Sciatic nerve (tissue), 2 donors: ENCODE measurements around the gene PER2. TPM values are rescaled to one million over a fixed set of nuclear protein-coding genes. Genes with fewer than 3 reads are reported as not detected.
"Not testable (repeated sequence)": the region's sequence is repeated elsewhere in the genome, so short reads cannot be mapped to it uniquely, and the experiment has no call there.

Source experiments
- ATAC-seq: fragments of 200-7000 bp; cut with Tn5 transposase; one replicate; pipeline ENCODE4 v1.9.1; 2020; ENCODE audit warnings: mild to moderate bottlenecking, moderate library complexity
- DNase-seq: peaks from one replicate; pipeline ENCODE4 v3.0.0-alpha.2; 2020; ENCODE audit warnings: low spot score
- intact Hi-C: fragments of 100-400 bp; cut with DNase I; formaldehyde crosslinking; loops from one replicate; pipeline ENCODE4 v1.14.2; 2022
- total RNA-seq: library from RNA; stranded (reverse); fragmentation: NEBNext Ultra II Directional; extraction: Animal tissue kit (Norgen Biotek cat#: 25700); gene quantifications from one replicate; pipeline ENCODE4 v1.2.1, GENCODE V29; 2021
- donor health status: DM: no; HTN: no; CAD: no.
- donor health status: DM: no; HTN: no; CAD: no.

PER2 gene, protein sequence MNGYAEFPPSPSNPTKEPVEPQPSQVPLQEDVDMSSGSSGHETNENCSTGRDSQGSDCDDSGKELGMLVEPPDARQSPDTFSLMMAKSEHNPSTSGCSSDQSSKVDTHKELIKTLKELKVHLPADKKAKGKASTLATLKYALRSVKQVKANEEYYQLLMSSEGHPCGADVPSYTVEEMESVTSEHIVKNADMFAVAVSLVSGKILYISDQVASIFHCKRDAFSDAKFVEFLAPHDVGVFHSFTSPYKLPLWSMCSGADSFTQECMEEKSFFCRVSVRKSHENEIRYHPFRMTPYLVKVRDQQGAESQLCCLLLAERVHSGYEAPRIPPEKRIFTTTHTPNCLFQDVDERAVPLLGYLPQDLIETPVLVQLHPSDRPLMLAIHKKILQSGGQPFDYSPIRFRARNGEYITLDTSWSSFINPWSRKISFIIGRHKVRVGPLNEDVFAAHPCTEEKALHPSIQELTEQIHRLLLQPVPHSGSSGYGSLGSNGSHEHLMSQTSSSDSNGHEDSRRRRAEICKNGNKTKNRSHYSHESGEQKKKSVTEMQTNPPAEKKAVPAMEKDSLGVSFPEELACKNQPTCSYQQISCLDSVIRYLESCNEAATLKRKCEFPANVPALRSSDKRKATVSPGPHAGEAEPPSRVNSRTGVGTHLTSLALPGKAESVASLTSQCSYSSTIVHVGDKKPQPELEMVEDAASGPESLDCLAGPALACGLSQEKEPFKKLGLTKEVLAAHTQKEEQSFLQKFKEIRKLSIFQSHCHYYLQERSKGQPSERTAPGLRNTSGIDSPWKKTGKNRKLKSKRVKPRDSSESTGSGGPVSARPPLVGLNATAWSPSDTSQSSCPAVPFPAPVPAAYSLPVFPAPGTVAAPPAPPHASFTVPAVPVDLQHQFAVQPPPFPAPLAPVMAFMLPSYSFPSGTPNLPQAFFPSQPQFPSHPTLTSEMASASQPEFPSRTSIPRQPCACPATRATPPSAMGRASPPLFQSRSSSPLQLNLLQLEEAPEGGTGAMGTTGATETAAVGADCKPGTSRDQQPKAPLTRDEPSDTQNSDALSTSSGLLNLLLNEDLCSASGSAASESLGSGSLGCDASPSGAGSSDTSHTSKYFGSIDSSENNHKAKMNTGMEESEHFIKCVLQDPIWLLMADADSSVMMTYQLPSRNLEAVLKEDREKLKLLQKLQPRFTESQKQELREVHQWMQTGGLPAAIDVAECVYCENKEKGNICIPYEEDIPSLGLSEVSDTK (N-terminal part only)
- 24.7 TPM for total RNA-seq

DNA sequence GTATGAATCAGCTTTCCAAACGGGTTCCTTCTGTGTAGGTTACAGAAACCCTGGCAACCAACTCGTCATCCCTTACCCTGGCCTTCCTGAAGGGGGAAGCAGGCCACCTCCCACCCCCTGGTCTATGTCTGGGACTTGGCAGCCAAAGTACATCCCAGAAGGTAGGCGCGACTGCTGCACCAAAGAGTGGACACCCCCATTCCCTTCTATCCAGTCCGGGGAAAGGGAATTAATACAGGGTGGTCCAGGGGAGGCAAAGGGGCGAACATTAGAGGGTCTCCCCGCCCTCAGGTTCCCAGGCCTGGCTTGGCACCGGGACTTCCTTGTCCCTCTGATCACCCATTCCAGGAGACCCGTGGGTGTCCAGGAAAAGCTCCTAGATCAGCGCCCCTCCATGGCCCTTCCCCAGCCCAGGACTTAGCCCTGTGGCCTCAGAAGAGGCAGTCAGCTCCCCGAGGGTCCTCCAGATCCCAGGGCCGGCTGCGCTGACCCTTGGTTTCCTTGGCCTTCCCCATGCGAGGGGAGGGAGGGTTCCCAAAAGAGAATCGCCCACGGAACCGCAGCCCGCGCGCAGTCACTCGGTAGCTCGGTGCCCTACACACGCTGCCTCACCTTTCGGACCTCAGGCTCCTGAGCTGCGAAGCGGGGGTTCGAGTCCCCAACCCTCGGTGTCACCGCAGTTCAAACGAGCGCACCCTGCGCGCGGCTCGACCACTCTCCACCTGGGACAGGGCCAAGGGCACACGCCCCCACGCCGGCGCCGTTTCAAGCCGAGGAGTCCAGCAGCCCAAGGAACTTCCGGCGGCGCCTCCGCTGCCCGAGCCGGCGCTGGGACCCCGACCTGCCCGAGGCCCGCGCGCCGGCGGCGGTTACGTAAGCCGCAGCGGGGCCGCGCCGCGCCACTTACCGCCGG, at the start of gene PER2:
PER2 (minus strand) TSS at position 874 of the 913 bp plus-strand sequence. CDS start 10,674 bp downstream, outside the sequence.
- peak; percentile 41 for ATAC-seq
- peak; percentile 78 for DNase-seq
- intact Hi-C loops, result no loop called here

DNA sequence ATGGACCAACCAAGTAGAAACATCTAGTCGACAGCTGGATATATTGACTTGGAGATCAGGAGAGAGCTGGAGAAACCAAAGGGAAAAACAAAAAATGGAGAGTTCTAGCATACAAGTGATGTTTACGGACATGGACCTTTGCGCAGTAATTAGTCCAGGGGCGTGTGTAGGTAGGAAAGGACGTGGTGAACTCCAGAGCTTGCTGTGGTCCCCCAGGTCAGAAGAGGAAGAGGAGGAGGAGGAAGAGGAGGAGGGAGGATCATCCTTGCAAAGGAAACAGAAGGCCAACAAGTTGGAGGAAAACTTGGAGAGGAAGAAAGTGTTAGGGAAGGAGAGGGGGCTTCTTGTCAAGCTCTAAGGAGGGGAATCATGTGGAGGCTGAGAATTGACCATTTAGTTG, 49.4 kb upstream of the PER2 start:
- intact Hi-C loops, result no loop called here
- no peak for ATAC-seq
- DNase-seq, result no peak

DNA sequence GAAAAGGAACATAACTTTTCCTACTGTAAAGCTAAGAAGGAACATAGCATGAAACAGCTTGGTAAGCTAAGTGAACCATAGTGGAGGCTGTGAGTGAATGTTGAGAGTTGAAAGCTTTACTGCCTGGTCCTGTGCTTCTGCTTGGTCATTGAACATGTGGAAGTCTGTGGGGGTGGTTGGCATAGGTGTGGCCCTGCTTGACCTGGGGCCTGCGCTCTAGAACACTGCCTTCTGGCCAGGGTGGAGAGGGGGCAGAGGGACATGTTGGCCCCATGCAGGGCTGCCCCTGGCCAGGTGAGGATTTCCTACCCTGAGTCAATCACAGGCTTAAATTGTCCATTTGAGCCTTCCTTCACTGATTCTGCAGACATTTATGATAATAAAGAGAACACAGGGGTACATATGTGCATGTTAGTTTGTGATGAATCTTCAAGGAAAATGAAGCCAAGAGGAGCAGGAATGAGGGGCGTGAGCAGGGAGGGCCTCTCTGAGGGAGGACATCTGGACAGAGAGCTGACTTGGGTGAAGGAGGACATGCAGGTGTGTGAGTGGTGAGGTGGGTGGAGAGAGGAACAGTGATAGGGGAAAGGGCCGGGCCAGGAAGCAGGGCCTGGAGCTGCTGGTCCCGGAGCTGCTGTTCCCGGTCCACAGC, 48.5 kb upstream of the PER2 start:
- intact Hi-C loops, result no loop called here
- DNase-seq (no peak), ATAC-seq (no peak)

DNA sequence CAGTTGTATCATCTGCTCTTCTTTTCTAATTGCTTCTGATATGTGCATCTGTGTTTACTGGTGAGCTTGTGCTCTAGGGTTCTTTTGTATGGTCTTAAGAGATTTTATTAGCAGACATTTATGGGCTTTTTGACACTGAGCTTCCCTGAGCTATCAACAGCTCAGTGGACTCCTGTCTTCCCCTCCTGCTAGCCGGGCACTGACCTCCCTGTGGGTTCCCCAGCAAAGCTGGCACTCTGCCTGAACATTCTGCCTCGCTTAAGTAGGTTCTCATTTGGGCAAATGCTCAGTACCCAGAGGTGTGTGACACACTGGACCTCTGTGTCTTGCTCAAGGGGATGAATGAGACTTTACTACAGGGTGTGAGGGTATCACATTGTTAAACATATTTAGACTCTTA, 47.7 kb upstream of the PER2 start:
- ATAC-seq (no peak), DNase-seq (no peak)
- intact Hi-C loops, result no loop called here

DNA sequence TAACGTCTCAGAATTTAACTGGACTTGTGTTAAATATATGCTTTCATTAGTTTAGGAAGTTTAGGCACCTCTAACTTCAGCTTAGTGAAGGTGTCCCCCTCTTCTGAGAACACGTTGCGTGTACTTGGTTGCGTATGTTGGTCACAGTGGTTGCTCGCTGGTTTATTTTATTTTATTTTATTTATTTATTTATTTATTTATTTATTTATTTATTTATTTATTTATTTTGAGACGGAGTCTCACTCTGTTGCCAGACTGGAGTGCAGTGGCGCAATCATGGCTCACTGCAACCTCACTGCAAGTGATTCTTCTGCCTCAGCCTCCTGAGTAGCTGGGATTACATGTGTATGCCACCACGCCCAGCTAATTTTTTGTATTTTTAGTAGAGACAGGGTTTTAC, 47.2 kb upstream of the PER2 start:
- DNase-seq, intact Hi-C loops, ATAC-seq: not testable (repeated sequence)

DNA sequence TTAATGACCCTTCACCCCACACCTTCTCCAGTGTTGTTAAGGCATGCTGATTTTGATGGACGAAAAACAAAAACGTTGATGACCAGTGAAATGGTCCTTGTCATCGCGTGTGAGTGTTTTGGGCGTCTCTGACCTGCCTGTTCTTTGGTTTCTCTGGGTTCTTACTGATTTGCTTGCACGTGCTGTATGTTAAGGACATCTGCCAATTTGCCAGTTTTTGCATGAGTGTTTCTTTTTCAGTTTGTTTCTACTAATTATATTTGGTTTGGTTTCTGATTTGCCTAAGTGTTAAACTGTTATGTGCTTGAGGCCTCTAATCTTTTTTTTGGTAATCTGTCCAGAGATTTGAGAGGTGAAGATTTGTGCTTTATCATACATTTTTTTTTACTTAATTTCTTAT, 46.5 kb upstream of the PER2 start:
- intact Hi-C loops, result no loop called here
- DNase-seq (no peak), ATAC-seq (no peak)

DNA sequence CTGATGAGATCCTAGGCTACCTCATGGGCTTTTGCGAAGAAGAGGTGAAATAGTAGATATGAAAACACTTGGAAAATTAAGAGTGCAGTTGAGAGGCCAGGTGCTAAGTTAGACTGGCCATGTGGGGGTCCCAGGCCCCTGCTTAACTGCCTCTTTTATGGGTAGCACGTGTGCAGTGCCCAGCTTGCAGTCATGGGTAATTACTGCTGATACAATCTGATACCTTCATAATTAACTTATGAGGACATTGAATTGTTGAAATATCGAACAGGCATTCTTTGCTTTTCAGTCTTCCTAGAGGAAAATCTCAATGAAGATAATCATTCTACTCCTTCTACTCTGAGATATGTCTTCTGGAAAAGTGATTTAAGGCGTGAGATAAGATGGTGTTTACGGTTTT, 43.5 kb upstream of the PER2 start:
- ATAC-seq (no peak), DNase-seq (no peak)
- intact Hi-C loops, result no loop called here

DNA sequence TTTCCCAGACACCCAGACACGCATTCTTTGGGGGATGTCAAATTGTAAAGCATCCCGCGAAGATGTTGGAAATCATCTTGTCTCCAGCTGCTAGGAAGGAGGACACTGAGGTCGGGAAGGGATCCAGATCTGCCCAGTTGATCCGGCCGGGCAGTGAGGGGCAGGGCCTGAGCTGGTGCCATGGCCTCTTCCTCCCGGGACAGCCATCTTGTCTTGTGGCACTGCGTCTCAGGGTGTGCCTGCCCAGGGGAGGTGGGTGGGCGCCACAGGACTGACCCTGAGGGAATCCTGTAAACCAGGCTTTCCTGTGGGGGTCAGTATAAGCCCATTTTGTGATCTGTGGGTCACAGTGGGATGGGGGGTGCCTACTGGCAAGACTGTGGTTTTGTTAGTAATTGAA, 42.0 kb upstream of the PER2 start:
- intact Hi-C loops, result no loop called here
- ATAC-seq (no peak), DNase-seq (no peak)

DNA sequence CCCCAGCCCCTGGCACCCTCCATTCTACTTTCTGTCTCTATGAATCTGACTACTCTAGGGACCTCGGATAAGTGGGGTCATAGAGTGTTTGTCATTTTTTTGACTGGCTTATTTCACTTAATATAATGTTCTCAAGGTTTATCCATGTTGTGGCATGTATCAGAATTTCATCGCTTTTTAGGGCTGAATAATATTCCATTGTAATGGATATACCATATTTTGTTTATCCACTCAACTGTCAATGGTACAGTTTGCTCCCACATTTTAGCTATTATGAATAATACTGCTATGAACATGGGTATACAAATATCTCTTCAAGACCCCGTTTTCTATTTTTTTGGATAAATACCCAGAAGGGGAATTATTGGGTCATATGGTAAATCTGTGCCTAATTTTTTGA, 39.3 kb upstream of the PER2 start:
- intact Hi-C loops, result no loop called here
- ATAC-seq, result no peak
- no peak for DNase-seq

DNA sequence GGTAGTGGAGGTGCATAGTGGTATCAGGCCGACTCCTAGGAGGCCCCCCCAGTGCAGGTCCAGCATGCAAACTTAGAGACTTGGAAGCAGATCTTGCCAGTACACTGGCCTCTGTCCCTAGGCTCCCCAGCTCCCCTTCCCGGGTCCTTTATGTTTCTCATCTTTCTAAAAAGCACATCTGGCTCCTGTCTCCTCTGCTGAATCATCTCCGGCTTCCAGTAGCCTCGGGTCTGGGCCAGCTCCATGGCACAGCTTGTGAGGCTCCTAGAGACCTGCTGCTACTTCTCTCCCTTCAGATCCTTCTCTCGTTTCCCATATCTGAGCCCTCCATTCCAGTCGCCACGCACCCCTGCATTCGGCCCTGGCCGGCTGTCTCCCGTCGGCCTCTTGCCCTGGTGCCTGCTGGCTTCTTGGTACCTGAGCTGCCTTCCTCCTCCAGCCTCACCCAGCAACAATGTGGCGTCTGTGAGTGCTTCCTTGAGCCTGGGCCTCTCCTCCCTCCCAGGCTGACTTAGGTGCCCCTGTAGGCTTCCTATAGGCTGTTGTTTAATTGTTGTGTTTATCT, 38.5 kb upstream of the PER2 start:
- ATAC-seq, result no peak
- DNase-seq, result no peak
- intact Hi-C loops, result no loop called here

DNA sequence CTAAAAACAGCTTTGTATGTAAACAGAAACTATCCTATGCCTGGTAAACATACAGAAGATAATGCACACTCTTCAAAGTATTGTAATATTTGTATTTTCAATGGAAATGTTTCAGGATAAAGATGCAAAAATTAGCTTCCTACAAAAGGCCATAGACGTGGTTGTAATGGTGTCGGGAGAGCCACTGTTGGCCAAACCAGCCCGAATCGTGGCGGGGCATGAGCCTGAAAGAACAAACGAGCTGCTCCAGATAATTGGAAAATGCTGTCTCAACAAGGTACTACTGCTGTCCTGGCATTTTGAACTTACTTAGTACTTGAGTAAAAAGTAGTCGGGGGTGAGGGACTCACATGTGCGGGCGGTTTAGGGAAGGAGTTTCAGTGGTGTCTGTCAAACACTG, 37.3 kb upstream of the PER2 start:
- ATAC-seq (no peak), DNase-seq (no peak)

DNA sequence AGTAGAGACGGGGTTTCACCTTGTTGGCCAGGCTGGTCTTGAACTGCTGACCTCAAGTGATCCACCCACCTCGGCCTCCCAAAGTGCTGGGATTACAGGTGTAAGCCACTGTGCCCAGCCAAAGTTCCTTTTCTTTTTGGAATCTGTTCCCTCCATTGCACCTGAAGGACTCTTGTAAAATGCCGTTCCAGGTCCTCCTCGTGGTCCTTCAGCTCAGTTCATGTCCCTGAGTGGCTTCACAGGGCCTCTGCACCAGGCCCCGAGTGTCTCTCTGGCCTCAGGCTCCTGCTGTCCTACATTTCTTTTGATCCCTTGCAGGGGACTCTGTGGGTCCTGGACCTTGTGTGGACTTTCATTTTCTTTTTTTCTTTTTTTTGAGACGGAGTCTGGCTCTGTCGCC, 35.8 kb upstream of the PER2 start:
- intact Hi-C loops, DNase-seq, ATAC-seq: not testable (repeated sequence)

More for the DNA sequence above, 37.3 kb upstream of the PER2 start:
- intact Hi-C loops, result no loop called here

DNA sequence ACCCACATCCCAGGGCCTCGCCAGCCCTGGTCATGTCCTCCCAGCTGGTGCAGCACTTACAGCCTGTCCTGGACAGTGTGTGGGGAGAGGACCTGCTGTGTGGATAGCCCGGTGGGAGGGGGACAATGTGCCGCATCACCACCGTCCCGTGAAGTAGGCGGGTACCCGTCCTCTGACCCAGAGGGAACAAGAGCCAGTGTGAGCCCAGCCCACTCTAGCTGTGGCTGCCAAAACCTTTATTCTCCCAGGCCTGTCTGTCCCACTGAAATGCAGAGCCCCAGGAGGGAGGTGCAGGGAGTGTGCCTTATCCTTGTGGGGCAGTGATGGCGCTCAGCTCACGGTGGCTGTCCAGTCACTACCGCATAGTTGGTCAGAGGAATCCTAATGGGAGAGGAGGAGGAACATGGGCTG, 33.6 kb upstream of the PER2 start:
- ATAC-seq (no peak), DNase-seq (peak; percentile 54)
- intact Hi-C loops, result no loop called here

DNA sequence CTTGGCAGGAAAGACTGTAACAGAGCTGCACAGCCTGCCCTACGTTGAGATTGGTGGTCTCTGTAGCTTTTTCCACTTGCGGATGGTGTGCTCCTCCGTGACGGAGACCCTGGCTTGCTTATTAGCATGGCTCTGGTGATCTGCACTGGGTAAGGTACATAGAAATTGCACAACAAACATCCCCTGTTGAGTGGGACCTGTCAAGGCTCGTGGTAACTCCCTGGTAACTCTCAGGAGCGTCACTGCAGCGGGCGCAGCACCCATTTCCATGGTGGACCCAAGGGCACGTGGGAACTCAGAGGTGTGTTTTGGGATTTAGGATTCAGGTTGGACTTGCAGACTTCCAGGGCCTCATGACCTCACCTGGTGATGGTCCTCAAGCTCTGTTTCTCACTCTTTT, 33.1 kb upstream of the PER2 start:
- ATAC-seq (no peak), DNase-seq (peak; percentile 45)
- intact Hi-C loops, result no loop called here

DNA sequence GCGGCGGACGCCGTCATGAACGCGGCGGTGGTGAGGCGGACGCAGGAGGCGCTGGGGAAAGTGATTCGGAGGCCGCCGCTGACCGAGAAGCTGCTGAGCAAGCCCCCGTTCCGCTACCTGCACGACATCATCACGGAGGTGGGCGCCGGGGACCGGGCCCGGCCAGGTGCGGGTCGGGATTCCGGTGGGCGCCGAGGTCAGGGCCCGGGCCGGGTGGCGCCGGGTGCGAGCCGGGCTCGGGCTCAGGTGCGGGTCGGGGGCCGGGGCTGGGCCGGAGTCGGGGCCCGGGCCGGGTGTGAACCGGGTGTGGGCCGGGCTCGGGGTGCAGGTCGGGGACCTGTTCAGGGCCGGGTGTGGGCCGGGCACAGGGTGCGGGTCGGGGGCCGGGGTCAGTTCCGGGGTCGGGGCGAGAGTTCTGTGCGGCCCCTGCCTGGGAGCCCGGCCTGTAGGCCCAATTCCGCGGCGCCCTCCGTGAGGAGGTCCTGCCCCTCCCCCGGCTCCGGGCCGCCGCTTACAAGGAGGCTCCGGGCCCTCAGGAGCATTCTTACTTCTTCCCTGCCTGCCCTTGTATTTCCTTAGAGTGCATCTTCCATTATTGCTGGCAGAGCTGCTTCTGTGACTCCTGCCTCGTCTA, 32.4 kb upstream of the PER2 start:
- no peak for ATAC-seq
- intact Hi-C loops, result no loop called here
- DNase-seq, result peak; percentile 59

DNA sequence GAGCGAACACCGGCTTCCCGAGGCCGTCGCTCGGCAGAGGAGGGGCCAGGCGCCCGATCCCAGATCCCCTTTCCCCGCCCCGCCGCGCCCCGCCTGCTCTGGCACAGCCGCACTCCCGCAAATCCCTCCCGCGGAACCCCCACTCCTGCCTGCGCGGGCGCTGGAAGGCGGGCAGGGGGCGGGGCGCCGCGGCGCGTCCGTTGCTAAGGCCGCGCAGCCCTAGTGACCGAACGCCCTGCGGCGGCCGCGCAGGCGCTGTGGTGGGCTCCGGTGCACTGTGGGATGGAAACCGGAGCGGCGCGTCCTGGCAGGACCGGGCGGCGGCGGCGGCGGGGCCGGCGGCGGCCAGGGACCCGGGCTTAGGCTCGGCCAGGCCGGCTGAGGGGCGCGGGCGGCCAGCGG, 31.8 kb upstream of the PER2 start, which contains the start of gene TRAF3IP1:
TRAF3IP1 (plus strand) TSS at position 273 of the 402 bp plus-strand sequence. CDS start 145 bp downstream, outside the sequence.
- intact Hi-C loops, result no loop called here
- peak; percentile 98 for ATAC-seq
- DNase-seq, result peak; percentile 95

DNA sequence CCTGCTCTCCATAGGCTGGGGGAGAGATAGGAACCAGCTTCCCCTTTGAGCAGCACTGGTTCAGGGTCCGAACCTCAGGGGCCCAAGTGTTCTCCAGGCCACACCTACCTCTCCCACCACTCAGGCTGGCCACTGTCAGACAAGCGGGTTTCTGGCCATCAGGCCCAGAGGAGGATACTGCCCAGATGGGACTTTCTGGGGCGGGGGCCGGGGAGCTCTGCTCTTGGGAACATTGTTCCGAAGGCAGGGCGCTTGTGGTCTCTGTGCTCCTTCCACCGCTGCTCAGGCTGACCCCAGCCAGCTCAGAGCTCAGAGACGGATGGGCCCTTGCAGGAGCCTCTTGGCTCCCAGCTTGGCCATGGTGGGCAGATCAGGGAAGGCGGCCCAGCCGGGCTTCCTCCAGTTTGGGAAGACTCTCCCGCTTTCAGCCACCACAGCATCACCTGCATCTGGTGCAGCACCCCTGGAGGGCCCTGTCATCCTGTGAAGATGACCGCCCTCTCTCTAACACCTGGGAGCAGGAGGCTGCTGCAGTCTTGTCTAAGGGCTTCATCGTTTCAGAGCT, 26.7 kb upstream of the PER2 start:
- DNase-seq (peak; percentile 52), ATAC-seq (no peak)
- intact Hi-C loops, result no loop called here
